HEK293T (cell line): ENCODE data around the gene CAPN2.

Experiments
- CTCF ChIA-PET: fragments of 350-600 bp; formaldehyde crosslinking; extraction: SDS; loops from one replicate; lab custom pipeline; 2021; ENCODE audit warnings: antibody characterized with exemption, inconsistent platforms; lab: Yijun Ruan, JAX
- POLR2A ChIA-PET: fragments of 350-600 bp; formaldehyde crosslinking; extraction: SDS; loops from one replicate; lab custom pipeline; 2020; ENCODE audit warnings: antibody characterized with exemption, inconsistent platforms; lab: Yijun Ruan, JAX
- DNase-seq: peaks from one replicate; pipeline ENCODE4 v3.0.0; 2012; ENCODE audit warnings: mixed read lengths; ENCODE audit errors: extremely low spot score
- ARNT ChIP-seq: fragments of 450-650 bp; IDR thresholded peaks from 2 replicates; pipeline ENCODE4 v1.6.1; 2017; ENCODE audit warnings: mild to moderate bottlenecking
- BHLHE40 ChIP-seq: fragments of 450-650 bp; IDR thresholded peaks from 2 replicates; pipeline ENCODE4 v1.6.1; 2016; ENCODE audit warnings: mild to moderate bottlenecking, moderate library complexity, borderline replicate concordance
- CTBP1 ChIP-seq: fragments of 450-650 bp; IDR thresholded peaks from 2 replicates; pipeline ENCODE4 v1.6.1; 2016; ENCODE audit warnings: borderline replicate concordance
- ELF4 ChIP-seq: fragments of 450-650 bp; IDR thresholded peaks from 2 replicates; pipeline ENCODE4 v1.6.1; 2017; ENCODE audit warnings: antibody characterized with exemption
- FOXA1 ChIP-seq: fragments of 450-650 bp; IDR thresholded peaks from 2 replicates; pipeline ENCODE4 v1.6.1; 2016; ENCODE audit warnings: mild to moderate bottlenecking
- FOXM1 ChIP-seq: fragments of 450-650 bp; IDR thresholded peaks from 2 replicates; pipeline ENCODE4 v1.6.1; 2017; ENCODE audit warnings: mild to moderate bottlenecking, borderline replicate concordance
- HDGF ChIP-seq: fragments of 450-650 bp; IDR thresholded peaks from 2 replicates; pipeline ENCODE4 v1.6.1; 2017; ENCODE audit warnings: antibody characterized with exemption, borderline replicate concordance
- L3MBTL2 ChIP-seq: fragments of 450-650 bp; conservative IDR thresholded peaks from 2 replicates; pipeline ENCODE4 v1.6.1; 2016; ENCODE audit warnings: mild to moderate bottlenecking
- LEF1 ChIP-seq: fragments of 450-650 bp; IDR thresholded peaks from 2 replicates; pipeline ENCODE4 v1.6.1; 2017; ENCODE audit warnings: mild to moderate bottlenecking, borderline replicate concordance
- NFRKB ChIP-seq: fragments of 450-650 bp; IDR thresholded peaks from 2 replicates; pipeline ENCODE4 v1.6.1; 2016; ENCODE audit warnings: mild to moderate bottlenecking, moderate library complexity
- SP1 ChIP-seq: fragments of 450-650 bp; IDR thresholded peaks from 2 replicates; pipeline ENCODE4 v1.6.1; 2017
- TARDBP ChIP-seq: fragments of 450-650 bp; IDR thresholded peaks from 2 replicates; pipeline ENCODE4 v1.6.1; 2016
- TF ChIP-seq, protein P1 (sequence below): fragments of 450-650 bp; IDR thresholded peaks from 2 replicates; pipeline ENCODE4 v1.6.1; 2016

Gene CAPN2

DNA sequence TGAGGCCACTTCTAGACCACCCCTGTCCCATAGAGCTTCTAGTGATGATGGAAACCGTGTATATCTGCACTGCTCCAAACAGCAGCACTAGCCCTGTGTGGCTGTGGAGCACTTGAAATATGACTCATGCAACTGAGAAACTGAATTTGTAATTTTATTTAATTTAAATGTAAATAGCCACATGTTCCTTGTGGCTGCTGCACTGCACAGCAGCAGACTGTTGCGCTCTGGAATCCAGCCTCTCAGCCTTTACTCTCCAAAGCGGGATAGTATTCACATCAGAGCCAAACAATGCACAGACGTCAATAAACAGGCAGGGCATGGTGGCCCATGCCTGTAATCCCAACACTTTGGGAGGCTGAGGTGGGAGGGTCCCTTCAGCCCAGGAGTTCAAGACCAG lies 12.0 kb downstream of the CAPN2 start:
- no peak for DNase-seq
- ChIA-PET POLR2A (interaction anchor here (1.5 to 2.9 kb wide), 2 partner anchors 12 to 20 kb away, joined by 3 to 7 read pairs; partner anchors contain the start of gene CAPN2), CTCF (no interaction called here)
- no peak for TF ChIP-seq TARDBP

DNA sequence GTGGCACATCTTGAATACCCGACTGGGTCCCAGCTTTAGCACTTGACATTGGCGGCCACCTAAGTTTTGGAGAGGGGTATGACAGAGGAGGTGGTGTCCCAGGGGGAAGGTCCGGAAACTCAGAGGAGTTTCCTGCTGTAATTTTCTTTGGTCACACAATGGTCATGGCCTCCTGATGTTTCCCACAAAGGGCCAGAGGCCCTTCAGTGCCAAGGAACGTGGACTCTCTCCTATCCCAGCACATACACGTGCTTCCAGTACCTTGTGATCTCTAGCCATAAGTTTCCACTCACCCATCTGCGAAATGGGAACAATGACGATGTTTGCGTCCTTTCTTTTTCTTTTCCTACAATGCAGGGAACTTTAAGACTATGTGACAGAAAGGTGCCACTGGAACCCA lies 13.2 kb downstream of the CAPN2 start:
- no peak for TF ChIP-seq SP1
- DNase-seq, result no peak
- ChIA-PET CTCF (interaction anchor here (0.6 kb wide), 1 partner anchor 78 kb away, joined by 3 read pairs; no protein-coding TSS in a partner anchor), POLR2A (interaction anchor here (1.0 to 1.5 kb wide), 2 partner anchors 12 to 19 kb away, joined by 3 to 4 read pairs; no protein-coding TSS in a partner anchor)

DNA sequence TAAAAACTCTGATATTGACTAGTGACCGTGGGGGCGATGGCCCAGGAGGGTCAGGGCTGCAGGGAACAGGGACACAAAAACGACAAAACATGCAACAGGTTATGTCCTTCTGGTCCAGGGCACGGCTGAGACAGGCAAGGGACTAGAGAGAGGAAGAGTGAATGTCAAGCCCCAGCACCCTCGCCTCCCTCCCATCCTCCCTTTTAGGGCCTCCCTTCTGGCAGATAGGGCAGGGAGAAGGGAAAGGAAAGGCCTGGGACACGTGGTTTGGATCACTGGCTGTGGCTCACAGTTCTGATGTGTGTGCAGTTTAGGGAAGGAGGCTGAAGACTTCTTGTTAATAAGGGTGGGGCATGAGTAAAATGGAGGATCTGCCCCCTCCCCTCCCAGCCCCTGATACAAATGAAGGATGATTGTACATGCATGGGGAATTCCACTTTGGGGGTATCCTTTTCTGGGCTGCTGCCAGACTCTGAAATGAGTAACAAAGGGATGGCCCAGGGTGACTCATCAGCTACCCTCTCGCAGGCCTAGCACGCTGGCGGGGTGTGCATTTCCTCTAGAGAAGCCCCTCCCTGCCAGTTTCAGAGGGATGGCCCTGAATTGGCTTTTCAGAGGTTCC lies 14.2 kb downstream of the CAPN2 start:
- ChIA-PET CTCF (no interaction called here), POLR2A (interaction anchor here (1.0 to 1.2 kb wide), 2 partner anchors 12 to 19 kb away, joined by 3 read pairs; no protein-coding TSS in a partner anchor)
- no peak for DNase-seq
- TF ChIP-seq SP1 (no peak), ARNT (no peak), BHLHE40 (no peak), CTBP1 (no peak), L3MBTL2 (no peak), FOXA1 (no peak), LEF1 (no peak), HDGF (no peak), ELF4 (no peak)
- TF ChIP-seq, protein P1, sequence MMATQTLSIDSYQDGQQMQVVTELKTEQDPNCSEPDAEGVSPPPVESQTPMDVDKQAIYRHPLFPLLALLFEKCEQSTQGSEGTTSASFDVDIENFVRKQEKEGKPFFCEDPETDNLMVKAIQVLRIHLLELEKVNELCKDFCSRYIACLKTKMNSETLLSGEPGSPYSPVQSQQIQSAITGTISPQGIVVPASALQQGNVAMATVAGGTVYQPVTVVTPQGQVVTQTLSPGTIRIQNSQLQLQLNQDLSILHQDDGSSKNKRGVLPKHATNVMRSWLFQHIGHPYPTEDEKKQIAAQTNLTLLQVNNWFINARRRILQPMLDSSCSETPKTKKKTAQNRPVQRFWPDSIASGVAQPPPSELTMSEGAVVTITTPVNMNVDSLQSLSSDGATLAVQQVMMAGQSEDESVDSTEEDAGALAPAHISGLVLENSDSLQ, result no peak

DNA sequence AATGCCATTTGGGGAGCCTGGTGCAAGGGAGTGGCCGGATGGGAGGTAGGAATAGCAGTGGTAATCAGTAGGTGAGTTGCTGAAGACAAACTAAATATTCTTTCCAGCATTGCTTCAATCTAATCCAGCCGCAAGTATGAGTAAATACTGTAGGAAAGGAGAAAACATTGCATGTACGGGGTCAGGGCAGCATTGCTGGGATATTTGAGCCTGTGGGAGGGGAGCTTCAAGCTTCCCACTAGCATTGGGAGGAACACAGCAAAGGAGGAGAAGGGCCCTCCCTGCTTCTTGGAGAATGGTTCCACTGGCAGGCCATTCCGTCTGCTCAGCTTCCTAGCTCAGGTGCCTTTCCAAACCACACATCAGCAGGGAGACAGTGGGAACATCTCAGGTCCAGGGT lies 15.2 kb downstream of the CAPN2 start:
- no peak for DNase-seq
- POLR2A ChIA-PET, result interaction anchor here (1.0 to 1.7 kb wide), 3 partner anchors 14 to 20 kb away, joined by 3 read pairs; no protein-coding TSS in a partner anchor
- no peak for TF ChIP-seq HDGF
- no peak for TF ChIP-seq LEF1
- TF ChIP-seq FOXA1, result no peak
- no peak for TF ChIP-seq ELF4
- TF ChIP-seq, protein P1, result no peak
- no peak for TF ChIP-seq BHLHE40
- no peak for TF ChIP-seq L3MBTL2
- CTCF ChIA-PET, result no interaction called here

DNA sequence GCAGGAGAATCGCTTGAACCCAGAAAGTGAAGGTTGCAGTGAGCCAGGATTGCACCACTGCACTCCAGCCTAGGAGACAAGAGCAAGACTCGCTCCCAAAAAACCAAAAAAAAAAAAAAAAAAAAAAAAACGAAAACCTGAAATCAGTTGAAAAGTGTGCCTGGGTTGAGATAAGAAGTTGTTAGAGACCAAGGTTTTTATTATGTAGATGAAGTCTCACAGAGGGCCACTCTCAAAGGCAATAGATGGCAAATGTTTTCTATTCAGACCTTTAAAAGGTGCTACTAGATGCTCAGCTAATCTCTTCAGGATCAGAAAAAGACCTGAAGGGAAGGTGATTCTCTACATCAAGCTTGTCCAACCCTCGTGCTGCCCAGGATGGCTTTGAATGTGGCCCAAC lies 17.6 kb downstream of the CAPN2 start:
- no peak for DNase-seq
- ChIA-PET POLR2A (no interaction called here), CTCF (interaction anchor here (0.6 kb wide), 1 partner anchor 31 kb away, joined by 3 read pairs; no protein-coding TSS in a partner anchor)
- no peak for TF ChIP-seq FOXA1

DNA sequence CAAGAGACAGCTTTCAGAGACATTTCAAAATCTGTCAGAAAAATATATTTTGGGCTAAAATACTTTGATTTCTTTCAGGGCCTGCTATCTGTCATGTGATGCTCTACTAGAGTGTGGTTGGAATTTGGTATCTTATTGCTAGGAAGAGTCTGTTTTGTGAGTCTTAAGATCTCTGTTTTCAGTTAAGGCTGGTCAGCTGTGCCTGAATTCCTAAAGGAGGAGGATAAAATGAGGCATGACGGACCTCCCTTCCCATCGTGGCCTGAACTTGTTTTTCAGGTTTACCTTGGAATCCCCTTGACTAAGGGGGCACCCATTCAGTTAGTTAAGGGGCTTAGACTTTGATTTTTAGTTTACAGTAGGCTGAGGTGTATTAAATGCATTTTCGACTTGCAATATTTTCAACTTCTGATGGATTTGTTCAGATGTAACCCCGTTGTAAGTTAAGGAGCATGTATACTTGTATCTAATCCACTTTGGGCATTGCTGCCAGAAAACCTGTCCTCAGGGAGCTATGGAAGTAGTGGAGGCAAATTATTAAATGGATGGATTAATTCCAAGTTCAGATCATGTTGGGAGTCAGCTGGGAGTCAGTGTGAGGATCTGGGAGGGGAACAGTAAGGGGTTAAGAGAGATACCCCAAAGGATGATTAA lies 18.3 kb downstream of the CAPN2 start:
- POLR2A ChIA-PET, result no interaction called here
- TF ChIP-seq LEF1, result no peak
- TF ChIP-seq ELF4, result no peak
- TF ChIP-seq, protein P1, result no peak
- no peak for TF ChIP-seq L3MBTL2
- no peak for TF ChIP-seq NFRKB
- CTCF ChIA-PET, result interaction anchor here (0.5 to 1.0 kb wide), 3 partner anchors 12 to 727 kb away, joined by 3 to 4 read pairs (median 3); no protein-coding TSS in a partner anchor

DNA sequence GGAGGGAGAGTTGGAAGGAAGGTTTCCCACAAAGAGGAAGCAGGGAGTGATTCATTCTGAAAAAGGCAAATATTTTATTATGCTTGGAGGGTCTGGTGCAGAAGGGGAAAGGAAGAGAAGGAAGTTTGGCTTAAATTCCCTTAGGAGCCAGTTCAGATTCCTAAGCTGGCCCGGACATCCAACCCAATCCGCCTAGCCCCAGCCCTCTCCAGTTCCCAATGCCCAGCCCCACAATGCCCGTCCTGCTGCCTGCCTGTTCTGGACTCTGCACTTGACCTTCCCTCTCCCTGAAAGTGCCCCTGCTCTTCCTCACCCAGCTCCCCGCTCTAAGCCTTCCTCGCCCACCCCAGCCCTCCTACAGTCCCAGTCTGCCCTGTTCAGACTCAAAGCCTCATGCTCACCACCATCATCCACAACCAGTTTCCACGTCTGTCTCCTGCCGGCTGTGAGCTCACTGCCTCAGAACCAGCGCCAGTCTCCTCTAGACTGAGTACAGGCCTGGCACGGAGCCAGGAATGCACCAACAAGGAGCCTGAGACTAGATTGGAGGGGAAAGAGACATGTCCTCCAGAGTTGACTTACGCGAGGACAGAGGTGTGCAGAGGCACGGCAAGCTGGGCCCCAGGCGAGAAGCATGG lies 18.9 kb downstream of the CAPN2 start:
- CTCF ChIA-PET, result interaction anchor here (0.8 to 1.0 kb wide), 2 partner anchors 13 to 18 kb away, joined by 3 read pairs; no protein-coding TSS in a partner anchor
- TF ChIP-seq FOXM1, result no peak
- no peak for TF ChIP-seq L3MBTL2
- TF ChIP-seq ARNT, result no peak
- TF ChIP-seq, protein P1, result no peak
- TF ChIP-seq ELF4, result no peak
- no peak for TF ChIP-seq SP1
- POLR2A ChIA-PET, result no interaction called here
- no peak for DNase-seq

More for the DNA sequence above, 18.3 kb downstream of the CAPN2 start:
- DNase-seq, result no peak
